ENCODE data around the gene PAF1. TPM values are rescaled to one million over a fixed set of nuclear protein-coding genes. Genes with fewer than 3 reads are reported as not detected.

The PAF1 gene
- total RNA-seq, 1 experiment from 2014 or later: 901 TPM

GRCh38 chr19:39416152-39417120, 25.5 kb upstream of the PAF1 start:
- ATAC-seq (no peak), DNase-seq (ENCODE audit: low read depth, low spot score) (no peak)
- no TSS peak for BruUV-seq (replicated peaks)
- Histone ChIP-seq H3K27ac (ENCODE audit: low read length) (peak overlapping the region; percentile 92), H3K4me1 (ENCODE audit: control insufficient read depth, insufficient read depth, low read length) (peaks cover 31% of the 10 kb centered on the region), H3K36me3 (ENCODE audit: control insufficient read depth, insufficient read depth, low read length) (peaks cover 50% of the 10 kb centered on the region), H3K9me3 (ENCODE audit: control insufficient read depth, insufficient read depth, low read depth, low read length) (no peaks in the 10 kb centered on the region), H3K27me3 (ENCODE audit: control insufficient read depth, insufficient read depth, low read length) (no peaks in the 10 kb centered on the region), H3K4me3 (ENCODE audit: low read depth in 2 of 2, low read length in 2 of 2) (peak overlapping the region in 1 of 2 experiments; percentile 55; a peak in 2 of 4 replicates)
- in situ Hi-C loops (cut with HindIII; ENCODE audit: low pct_unique_long_range_greater_than_20kb, low sequenced_read_pairs): no loop called here
- ChIA-PET CTCF (interaction anchor here (0.6 to 6.8 kb wide), 10 partner anchors 10 to 254 kb away, joined by 3 to 147 read pairs (median 4); partner anchors contain the start of genes RPS16 and SAMD4B), POLR2A (interaction anchor here (0.6 to 8.9 kb wide), 16 partner anchors 8 to 262 kb away, joined by 3 to 230 read pairs (median 7); partner anchors contain the start of genes MED29, PAF1, RPS16 and ZFP36)
- TF ChIP-seq CTCF (IDR thresholded peaks at IDR 0.05): no peak
- no peak for TF ChIP-seq TCF7L2 (IDR thresholded peaks at IDR 0.05; ENCODE audit: low read depth, low read length)
- intact Hi-C loops (cut with micrococcal nuclease; ENCODE audit: unreplicated experiment): loop anchor here (10.0 kb wide), 1 partner anchor 442 kb away; the partner anchor contains the start of gene FBXO17

- POLR2A ChIA-PET: interaction anchor here (0.6 to 8.9 kb wide), 20 partner anchors 7 to 785 kb away, joined by 3 to 230 read pairs (median 10); partner anchors contain the start of genes MED29, PAF1, RPS16 and SUPT5H
- Histone ChIP-seq H3K4me1 (ENCODE audit: control insufficient read depth, insufficient read depth, low read length) (peaks cover 42% of the 10 kb centered on the region), H3K36me3 (ENCODE audit: control insufficient read depth, insufficient read depth, low read length) (peaks cover 41% of the 10 kb centered on the region), H3K4me3 (ENCODE audit: low read depth in 2 of 2, low read length in 2 of 2) (peak overlapping the region; percentile 42 to 55), H3K9me3 (ENCODE audit: control insufficient read depth, insufficient read depth, low read depth, low read length) (no peaks in the 10 kb centered on the region), H3K27ac (ENCODE audit: low read length) (peak overlapping the region; percentile 92), H3K27me3 (ENCODE audit: control insufficient read depth, insufficient read depth, low read length) (no peaks in the 10 kb centered on the region)
- TSS peak; percentile 44 for BruUV-seq (replicated peaks)
- ATAC-seq (no peak), DNase-seq (ENCODE audit: low read depth, low spot score) (no peak)
- CTCF ChIA-PET: interaction anchor here (0.8 to 6.8 kb wide), 12 partner anchors 11 to 126 kb away, joined by 3 to 147 read pairs (median 10); partner anchors contain the start of gene RPS16
- in situ Hi-C loops (cut with HindIII; ENCODE audit: low pct_unique_long_range_greater_than_20kb, low sequenced_read_pairs): no loop called here
- intact Hi-C loops (cut with micrococcal nuclease; ENCODE audit: unreplicated experiment): loop anchor here (10.0 kb wide), 1 partner anchor 441 kb away; the partner anchor contains the start of gene FBXO17
- TF ChIP-seq TCF7L2 (IDR thresholded peaks at IDR 0.05; ENCODE audit: low read depth, low read length) (no peak), SIN3A (IDR thresholded peaks at IDR 0.05; ENCODE audit: borderline replicate concordance, insufficient read depth, low read depth, low read length) (no peak), REST (IDR thresholded peaks at IDR 0.05; ENCODE audit: insufficient read depth in 1 of 2, low read depth in 2 of 2, low read length in 1 of 2) (no peak), POLR2AphosphoS5 (IDR thresholded peaks at IDR 0.05; ENCODE audit: low read depth, low read length) (no peak), CTCF (IDR thresholded peaks at IDR 0.05) (no peak)
These were observed 24.5 kb upstream of the PAF1 start for GRCh38 chr19:39415111-39416046.
